H9 (cell line): Measurements from ENCODE around the gene ACVR1C. TPM values are rescaled to one million over a fixed set of nuclear protein-coding genes. Genes with fewer than 3 reads are reported as not detected.

Experiments
- DNase-seq: peaks from one replicate; pipeline ENCODE4 v3.0.0-alpha.2; 2017
- H2AFZ ChIP-seq: one replicate; pipeline ENCODE4 v1.6.1; 2013; ENCODE audit warnings: mild to moderate bottlenecking, low read length, control low read depth, moderate library complexity
- H2AK5ac ChIP-seq: 2 replicates; pipeline ENCODE4 v1.6.1; 2013; ENCODE audit warnings: low read length, control low read depth, mixed read lengths; ENCODE audit not compliant: insufficient read length
- H2BK120ac ChIP-seq: one replicate; pipeline ENCODE4 v1.6.1; 2013; ENCODE audit warnings: low read depth, mild to moderate bottlenecking, low read length, control low read depth, inconsistent platforms; ENCODE audit not compliant: poor library complexity, severe bottlenecking
- H2BK12ac ChIP-seq: 2 replicates; pipeline ENCODE4 v1.6.1; 2013; ENCODE audit warnings: low read length, control low read depth, mixed read lengths, low read depth; ENCODE audit not compliant: insufficient read length
- H2BK15ac ChIP-seq: 2 replicates; pipeline ENCODE4 v1.6.1; 2013; ENCODE audit warnings: low read depth, low read length, control low read depth
- H2BK20ac ChIP-seq: one replicate; pipeline ENCODE4 v1.6.1; 2013; ENCODE audit warnings: low read depth, mild to moderate bottlenecking, low read length, control low read depth, inconsistent platforms; ENCODE audit not compliant: poor library complexity, severe bottlenecking
- H2BK5ac ChIP-seq: 2 replicates; pipeline ENCODE4 v1.6.1; 2013; ENCODE audit warnings: low read length, control low read depth, mixed read lengths; ENCODE audit not compliant: insufficient read length
- H3K14ac ChIP-seq: 2 replicates; pipeline ENCODE4 v1.6.1; 2013; ENCODE audit warnings: low read length, control low read depth; ENCODE audit not compliant: insufficient read depth
- H3K18ac ChIP-seq: 2 replicates; pipeline ENCODE4 v1.6.1; 2013; ENCODE audit warnings: low read depth, mild to moderate bottlenecking, mixed read lengths, low read length, control low read depth; ENCODE audit not compliant: insufficient read length
- H3K23ac ChIP-seq: 2 replicates; pipeline ENCODE4 v1.6.1; 2013; ENCODE audit warnings: low read length, control low read depth, mixed read lengths, low read depth; ENCODE audit not compliant: insufficient read length
- H3K23me2 ChIP-seq: 2 replicates; pipeline ENCODE4 v1.6.1; 2013; ENCODE audit warnings: low read depth, mild to moderate bottlenecking, mixed read lengths, low read length, control low read depth; ENCODE audit not compliant: insufficient read length, poor library complexity, severe bottlenecking
- H3K27ac ChIP-seq: 2 replicates; pipeline ENCODE4 v1.5.1; 2013; ENCODE audit warnings: low read length, control low read depth, mixed read lengths, low read depth; ENCODE audit not compliant: insufficient read length
- H3K27me3 ChIP-seq: 2 replicates; pipeline ENCODE4 v1.6.1; 2013; ENCODE audit warnings: low read length, control low read depth, inconsistent platforms; ENCODE audit not compliant: insufficient read depth
- H3K4ac ChIP-seq: 2 replicates; pipeline ENCODE4 v1.6.1; 2013; ENCODE audit warnings: low read depth, mild to moderate bottlenecking, control low read depth, inconsistent platforms, low read length, moderate library complexity
- H3K4me1 ChIP-seq: 2 replicates; pipeline ENCODE4 v1.6.1; 2013; ENCODE audit warnings: low read length, control low read depth, inconsistent platforms; ENCODE audit not compliant: insufficient read depth
- H3K4me2 ChIP-seq: 2 replicates; pipeline ENCODE4 v1.6.1; 2013; ENCODE audit warnings: low read length, control low read depth, mixed read lengths; ENCODE audit not compliant: insufficient read length, insufficient read depth
- H3K56ac ChIP-seq: 2 replicates; pipeline ENCODE4 v1.6.1; 2013; ENCODE audit warnings: low read depth, mild to moderate bottlenecking, mixed read lengths, low read length, control low read depth; ENCODE audit not compliant: insufficient read length
- H3K79me1 ChIP-seq: 2 replicates; pipeline ENCODE4 v1.6.1; 2013; ENCODE audit warnings: low read depth, mild to moderate bottlenecking, moderate library complexity, low read length, control low read depth, inconsistent platforms; ENCODE audit not compliant: insufficient read depth, poor library complexity, severe bottlenecking
- H3K79me2 ChIP-seq: 2 replicates; pipeline ENCODE4 v1.6.1; 2013; ENCODE audit warnings: low read length, control low read depth, inconsistent platforms; ENCODE audit not compliant: insufficient read depth
- H3K9ac ChIP-seq: 2 replicates; pipeline ENCODE4 v1.6.1; 2013; ENCODE audit warnings: low read length, control low read depth, mixed read lengths; ENCODE audit not compliant: insufficient read length; ENCODE audit errors: extremely low read depth
- H3K9me3 ChIP-seq: one replicate; pipeline ENCODE4 v1.6.1; 2013; ENCODE audit warnings: low read depth, low read length, inconsistent platforms; ENCODE audit not compliant: control insufficient read depth
- H3T11ph ChIP-seq: one replicate; pipeline ENCODE4 v1.6.1; 2013; ENCODE audit warnings: mild to moderate bottlenecking, low read length, control low read depth, inconsistent platforms
- H4K20me1 ChIP-seq: one replicate; pipeline ENCODE4 v1.6.1; 2013; ENCODE audit not compliant: control insufficient read depth, insufficient read length, insufficient read depth
- H4K5ac ChIP-seq: 2 replicates; pipeline ENCODE4 v1.6.1; 2013; ENCODE audit warnings: low read depth, mild to moderate bottlenecking, mixed read lengths, low read length, control low read depth; ENCODE audit not compliant: insufficient read length
- H4K8ac ChIP-seq: replicated peaks from 2 replicates; pipeline ENCODE4 v1.6.1; 2013; ENCODE audit warnings: low read length, control low read depth, mixed read lengths, low read depth; ENCODE audit not compliant: insufficient read length
- H4K91ac ChIP-seq: 2 replicates; pipeline ENCODE4 v1.6.1; 2013; ENCODE audit warnings: low read depth, mild to moderate bottlenecking, moderate library complexity, mixed read lengths, low read length, control low read depth; ENCODE audit not compliant: insufficient read length
- H3K27ac Mint-ChIP-seq, 3 experiments: 2 replicates in 2 of 3; 3 replicates in 1 of 3; pipeline ENCODE4 v1.8.0; 2020 to 2021; ENCODE audit warnings: mixed read lengths in 3 of 3, mild to moderate bottlenecking in 1 of 3, moderate library complexity in 1 of 3
- H3K27me3 Mint-ChIP-seq: 2 replicates; pipeline ENCODE4 v1.8.0; 2021; ENCODE audit warnings: low read depth, mild to moderate bottlenecking, moderate library complexity, mixed read lengths
- H3K36me3 Mint-ChIP-seq, 3 experiments: 2 replicates in 2 of 3; 3 replicates in 1 of 3; pipeline ENCODE4 v1.8.0; 2020 to 2021; ENCODE audit warnings: low read depth in 3 of 3, mixed read lengths in 3 of 3; ENCODE audit not compliant: insufficient read depth in 1 of 3
- H3K4me1 Mint-ChIP-seq, 2 experiments: 2 replicates each; pipeline ENCODE4 v1.8.0; 2020; ENCODE audit warnings: mixed read lengths in 2 of 2
- H3K4me3 Mint-ChIP-seq, 2 experiments: 2 replicates in 1 of 2; 3 replicates in 1 of 2; pipeline ENCODE4 v1.8.0; 2020 to 2021; ENCODE audit warnings: mild to moderate bottlenecking in 2 of 2, mixed read lengths in 2 of 2, moderate library complexity in 1 of 2
- H3K9me3 Mint-ChIP-seq, 2 experiments: 2 replicates in 1 of 2; 3 replicates in 1 of 2; pipeline ENCODE4 v1.8.0; 2020; ENCODE audit warnings: mild to moderate bottlenecking in 2 of 2, mixed read lengths in 2 of 2, moderate library complexity in 1 of 2
- CTCF ChIP-seq: fragments of 200-600 bp; sonication (generic); conservative IDR thresholded peaks from 3 replicates; pipeline ENCODE4 v1.8.0; 2021; ENCODE audit warnings: antibody characterized with exemption, mild to moderate bottlenecking
- WGBS: extraction: QIAGEN DNeasy Blood & Tissue Kit; methylation state at CpG from one replicate; pipeline ENCODE4 v1.1.7; 2013; ENCODE audit warnings: missing lambda C conversion rate, low lambda C conversion rate, mixed read lengths; ENCODE audit not compliant: insufficient read length; ENCODE audit errors: extremely low coverage; 5-methylcytosine and 5-hydroxymethylcytosine counted together
- total RNA-seq: library from RNA; stranded (reverse); gene quantifications from 2 replicates; pipeline ENCODE4 v1.2.1, GENCODE V29; 2021

The ACVR1C gene
- total RNA-seq, 1 experiment from 2014 or later: 0.81 TPM

DNA sequence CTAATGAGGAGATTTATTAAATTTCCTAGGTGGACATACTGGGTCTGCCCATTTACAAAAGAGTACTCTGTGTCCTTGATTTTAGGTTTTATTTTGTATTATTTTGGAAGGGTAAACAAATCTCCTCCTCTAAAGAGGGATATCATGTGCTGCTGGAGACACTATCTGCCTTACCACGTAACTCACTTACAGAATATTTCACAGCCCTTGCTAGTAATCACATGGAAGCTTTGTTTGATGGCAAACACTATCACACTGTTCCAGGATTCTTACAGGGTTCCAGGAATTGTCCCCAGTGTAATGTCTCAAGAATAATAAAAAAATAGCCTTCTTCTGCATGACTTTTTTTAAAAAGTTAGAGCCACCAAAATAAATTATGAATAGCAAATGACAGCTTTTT, 29.2 kb upstream of the ACVR1C start:
- H3K27me3 ChIP-seq: no peaks in the 10 kb centered on the region
- H4K20me1 ChIP-seq: no peaks in the 10 kb centered on the region
- peaks cover 8 to 9% of the 10 kb centered on the region in 2 experiments for H3K4me1 Mint-ChIP-seq
- H3K9me3 ChIP-seq: no peaks in the 10 kb centered on the region
- no peak overlapping the region for H3K4me2 ChIP-seq
- H3K23ac ChIP-seq: no peak overlapping the region
- no peak overlapping the region for H2BK20ac ChIP-seq
- no peak overlapping the region for H2BK12ac ChIP-seq
- H3K9ac ChIP-seq: no peak overlapping the region
- H2BK120ac ChIP-seq: no peak overlapping the region
- no peak overlapping the region for H2AFZ ChIP-seq
- no peak overlapping the region for H4K91ac ChIP-seq
- no peak overlapping the region for H2BK15ac ChIP-seq
- no peak overlapping the region for H2AK5ac ChIP-seq
- no peak overlapping the region for H2BK5ac ChIP-seq
- no peaks in the 10 kb centered on the region for H3K23me2 ChIP-seq
- H3K36me3 Mint-ChIP-seq: no peaks in the 10 kb centered on the region
- H3K27ac Mint-ChIP-seq: no peak overlapping the region
- WGBS: no CpG with 5 or more reads among the region's 1 CpG
- H3K18ac ChIP-seq: no peak overlapping the region
- H3T11ph ChIP-seq: no peak overlapping the region
- no peak overlapping the region for H3K4me3 Mint-ChIP-seq
- H3K27me3 Mint-ChIP-seq: no peaks in the 10 kb centered on the region
- H3K79me1 ChIP-seq: no peaks in the 10 kb centered on the region
- no peak for DNase-seq
- no peaks in the 10 kb centered on the region for H3K79me2 ChIP-seq
- no peak for TF ChIP-seq CTCF
- H3K4ac ChIP-seq: no peak overlapping the region
- no peak overlapping the region for H3K27ac ChIP-seq
- H3K56ac ChIP-seq: no peak overlapping the region
- no peak overlapping the region for H3K14ac ChIP-seq
- no peaks in the 10 kb centered on the region; the same call in 1 of the 2 replicates for H3K4me1 ChIP-seq
- no peaks in the 10 kb centered on the region; a peak in 1 of 5 replicates for H3K9me3 Mint-ChIP-seq
- no peak overlapping the region for H4K8ac ChIP-seq
- no peak overlapping the region for H4K5ac ChIP-seq
